Subcutaneous adipose tissue (tissue), 4 donors: ENCODE results near the gene KHDC1. TPM values are rescaled to one million over a fixed set of nuclear protein-coding genes. Genes with fewer than 3 reads are reported as not detected.

Experiments
- CTCF ChIP-seq: fragments of 450-650 bp; IDR thresholded peaks from one replicate; pipeline ENCODE4 v1.5.1; 2016; ENCODE audit warnings: low read depth, mild to moderate bottlenecking, control low read depth, antibody characterized with exemption, moderate library complexity
- total RNA-seq, 4 donors: library from RNA; depleted of rRNA; stranded (reverse); fragments of >200 nt; gene quantifications; one replicate each; pipeline ENCODE4 v1.1.0, GENCODE V29; 2016

The KHDC1 gene
- total RNA-seq, 4 donors from 2014 or later, result 0.34 to 1.7 (median 0.77) TPM

GRCh38 chr6:73252703-73253102, 10.3 kb downstream of the KHDC1 start:
- TF ChIP-seq CTCF, result no peak

- no peak for TF ChIP-seq CTCF
These were observed 13.0 kb downstream of the KHDC1 start for GRCh38 chr6:73250016-73250415.

GRCh38 chr6:73248192-73248903, 14.6 kb downstream of the KHDC1 start:
- TF ChIP-seq CTCF, result no peak

GRCh38 chr6:73242001-73242400, 21.0 kb downstream of the KHDC1 start:
- TF ChIP-seq CTCF, result no peak

GRCh38 chr6:73240730-73241129, 22.3 kb downstream of the KHDC1 start:
- no peak for TF ChIP-seq CTCF

DNA sequence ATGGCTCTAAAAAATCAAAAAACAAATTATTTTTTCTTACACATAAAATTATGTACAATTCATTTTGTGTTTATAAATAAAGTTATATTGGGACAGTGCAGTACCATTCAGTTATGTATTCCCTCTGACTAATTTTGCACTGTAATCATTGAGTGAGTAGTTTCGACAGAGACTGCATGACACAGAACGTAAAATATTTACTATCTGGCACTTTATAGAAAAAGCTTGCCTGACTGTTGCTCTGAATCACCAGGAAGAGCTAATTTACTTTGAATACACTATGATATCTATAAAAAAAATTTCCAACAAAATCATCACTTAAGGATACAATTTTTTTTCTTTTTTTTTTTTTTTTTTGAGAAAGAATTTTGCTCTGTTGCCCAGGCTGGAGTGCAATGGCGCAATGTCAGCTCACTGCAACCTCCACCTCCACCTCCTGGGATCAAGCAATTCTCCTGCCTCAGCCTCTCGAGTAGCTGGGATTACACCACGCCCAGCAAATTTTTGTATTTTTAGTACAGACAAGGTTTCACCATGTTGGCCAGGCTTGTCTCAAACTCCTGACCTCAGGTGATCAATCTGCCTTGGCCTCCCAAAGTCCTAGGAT, 26.7 kb downstream of the KHDC1 start:
- TF ChIP-seq CTCF, result no peak

DNA sequence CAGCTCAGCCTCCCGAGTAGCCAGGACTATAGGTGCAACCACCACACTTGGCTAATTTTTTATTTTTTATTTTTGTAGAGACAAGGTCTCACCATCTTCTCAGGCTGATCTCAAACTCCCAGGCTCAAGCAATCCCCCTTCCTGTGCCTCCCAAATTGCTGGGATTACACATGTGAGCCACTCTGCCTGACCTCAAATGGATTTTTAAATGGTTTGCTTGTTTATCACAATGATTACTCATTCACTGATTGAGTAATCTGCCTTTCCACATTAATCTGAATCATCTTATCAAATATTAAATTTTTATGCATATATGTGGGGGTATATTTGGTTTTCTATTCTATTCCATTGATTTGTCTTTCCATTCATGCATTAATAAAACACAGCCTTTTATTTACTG, 28.3 kb downstream of the KHDC1 start:
- TF ChIP-seq CTCF, result no peak
